Right lobe of liver (tissue), 6 donors: ENCODE data around the gene ZNF442. TPM values are rescaled to one million over a fixed set of nuclear protein-coding genes. Genes with fewer than 3 reads are reported as not detected.

ENCODE experiments used
- ATAC-seq, 4 donors: fragments of 200-7000 bp; cut with Tn5 transposase; one replicate each; pipeline ENCODE4 v1.9.1; 2020; ENCODE audit warnings: mild to moderate bottlenecking in 4 of 4, moderate library complexity in 4 of 4
- DNase-seq, 3 donors: peaks; one replicate each; pipeline ENCODE4 v3.0.0-alpha.2; 2020
- H3K27ac ChIP-seq, 3 donors: fragments of 200-600 bp; one replicate each; pipeline ENCODE4 v1.8.0; 2022
- H3K27me3 ChIP-seq, 2 donors: fragments of 200-600 bp; one replicate each; pipeline ENCODE4 v1.8.0; 2022
- H3K36me3 ChIP-seq, 4 donors: fragments of 200-600 bp; sonication (generic) in 1 of 4; one replicate each; pipeline versions ENCODE4 v1.5.1 to v1.8.0; 2017 to 2022; ENCODE audit warnings: control low read depth in 1 of 4
- H3K4me1 ChIP-seq, 4 donors: fragments of 200-600 bp; sonication (generic) in 1 of 4; one replicate each; pipeline versions ENCODE4 v1.5.1 to v1.8.0; 2017 to 2022; ENCODE audit warnings: control low read depth in 1 of 4
- H3K4me3 ChIP-seq, 3 donors: fragments of 200-600 bp; one replicate each; pipeline ENCODE4 v1.8.0; 2022
- H3K9me3 ChIP-seq, 4 donors: fragments of 200-600 bp; sonication (generic) in 1 of 4; one replicate each; pipeline versions ENCODE4 v1.5.1 to v1.8.0; 2017 to 2022; ENCODE audit warnings: control low read depth in 1 of 4
- POLR2A ChIP-seq: fragments of 450-650 bp; IDR thresholded peaks from one replicate; pipeline ENCODE4 v1.6.1; 2017; ENCODE audit warnings: antibody characterized with exemption, mild to moderate bottlenecking
- WGBS: methylation state at CpG from one replicate; pipeline ENCODE4 v1.1.6; 2018; ENCODE audit warnings: low coverage, low lambda C conversion rate; ENCODE audit not compliant: insufficient coverage; ENCODE audit errors: missing lambda C conversion rate; 5-methylcytosine and 5-hydroxymethylcytosine counted together
- intact Hi-C, 2 donors: fragments of 100-400 bp; cut with DNase I; formaldehyde crosslinking; loops; one replicate each; pipeline versions ENCODE4 v1.11.2 to v1.14.1; 2022
- total RNA-seq, 6 experiments: library from RNA; depleted of rRNA in 2 of 6; stranded (reverse); fragments of >200 nt in 2 of 6; fragmentation: NEBNext Ultra II Directional in 3 of 6; extraction: Animal tissue kit (Norgen Biotek cat#: 25700) in 3 of 6; gene quantifications; one replicate each; pipeline versions ENCODE4 v1.1.0 to v1.2.4, GENCODE V29; 2016 to 2023
- TF ChIP-seq, protein P1 (sequence below), 4 donors: fragments of 200-600 bp in 3 of 4; fragments of 450-650 bp in 1 of 4; IDR thresholded peaks; one replicate each; pipeline versions ENCODE4 v1.5.1 to v1.8.0; 2016 to 2022; ENCODE audit warnings: antibody characterized with exemption in 4 of 4, mild to moderate bottlenecking in 2 of 4
- donor health status: DM: no; HTN: yes; CAD: no.
- donor health status: DM: no; HTN: no; CAD: no.
- donor health status: DM: no; HTN: no; CAD: no.
- donor health status: DM: no; HTN: yes; CAD: no.
- donor health status: DM: no; HTN: yes; CAD: no.

ZNF442 gene
- total RNA-seq, 6 experiments from 2014 or later = 0.56 to 2.3 (median 1.3) TPM

DNA sequence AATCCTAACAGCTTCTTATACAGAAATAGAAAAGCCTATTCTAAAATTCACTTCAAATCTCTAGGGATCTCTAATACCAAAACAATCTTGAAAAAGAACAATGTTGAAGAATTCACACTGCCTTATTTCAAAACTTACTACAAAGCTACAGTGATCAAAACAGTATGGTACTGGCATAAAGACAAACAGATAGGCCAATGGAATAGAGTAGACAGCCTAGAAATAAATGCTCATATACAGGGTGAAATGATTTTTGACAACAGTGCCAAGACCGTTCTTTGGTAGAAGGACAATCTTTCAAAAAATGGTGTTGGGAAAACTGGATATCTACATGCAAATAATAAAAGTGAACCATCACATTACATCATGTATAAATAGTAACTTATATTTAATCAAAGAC is 20.3 kb downstream of the ZNF442 start:
- H3K4me3 ChIP-seq = no peak overlapping the region
- TF ChIP-seq, protein P1, sequence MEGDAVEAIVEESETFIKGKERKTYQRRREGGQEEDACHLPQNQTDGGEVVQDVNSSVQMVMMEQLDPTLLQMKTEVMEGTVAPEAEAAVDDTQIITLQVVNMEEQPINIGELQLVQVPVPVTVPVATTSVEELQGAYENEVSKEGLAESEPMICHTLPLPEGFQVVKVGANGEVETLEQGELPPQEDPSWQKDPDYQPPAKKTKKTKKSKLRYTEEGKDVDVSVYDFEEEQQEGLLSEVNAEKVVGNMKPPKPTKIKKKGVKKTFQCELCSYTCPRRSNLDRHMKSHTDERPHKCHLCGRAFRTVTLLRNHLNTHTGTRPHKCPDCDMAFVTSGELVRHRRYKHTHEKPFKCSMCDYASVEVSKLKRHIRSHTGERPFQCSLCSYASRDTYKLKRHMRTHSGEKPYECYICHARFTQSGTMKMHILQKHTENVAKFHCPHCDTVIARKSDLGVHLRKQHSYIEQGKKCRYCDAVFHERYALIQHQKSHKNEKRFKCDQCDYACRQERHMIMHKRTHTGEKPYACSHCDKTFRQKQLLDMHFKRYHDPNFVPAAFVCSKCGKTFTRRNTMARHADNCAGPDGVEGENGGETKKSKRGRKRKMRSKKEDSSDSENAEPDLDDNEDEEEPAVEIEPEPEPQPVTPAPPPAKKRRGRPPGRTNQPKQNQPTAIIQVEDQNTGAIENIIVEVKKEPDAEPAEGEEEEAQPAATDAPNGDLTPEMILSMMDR (IDR thresholded peaks at IDR 0.05) = no peak
- no peak for TF ChIP-seq POLR2A
- intact Hi-C loops = no loop called here
- no peak for DNase-seq
- H3K27ac ChIP-seq = no peak overlapping the region
- H3K36me3 ChIP-seq = peaks cover 0 to 7% (median under 1%) of the 10 kb centered on the region in 4 donors
- no peaks in the 10 kb centered on the region for H3K27me3 ChIP-seq
- 100% methylated on average over 1 of the region's 1 CpG for WGBS
- H3K4me1 ChIP-seq = no peaks in the 10 kb centered on the region
- no peak for ATAC-seq
- H3K9me3 ChIP-seq = peaks cover 0 to 34% (median 9%) of the 10 kb centered on the region in 4 donors

DNA sequence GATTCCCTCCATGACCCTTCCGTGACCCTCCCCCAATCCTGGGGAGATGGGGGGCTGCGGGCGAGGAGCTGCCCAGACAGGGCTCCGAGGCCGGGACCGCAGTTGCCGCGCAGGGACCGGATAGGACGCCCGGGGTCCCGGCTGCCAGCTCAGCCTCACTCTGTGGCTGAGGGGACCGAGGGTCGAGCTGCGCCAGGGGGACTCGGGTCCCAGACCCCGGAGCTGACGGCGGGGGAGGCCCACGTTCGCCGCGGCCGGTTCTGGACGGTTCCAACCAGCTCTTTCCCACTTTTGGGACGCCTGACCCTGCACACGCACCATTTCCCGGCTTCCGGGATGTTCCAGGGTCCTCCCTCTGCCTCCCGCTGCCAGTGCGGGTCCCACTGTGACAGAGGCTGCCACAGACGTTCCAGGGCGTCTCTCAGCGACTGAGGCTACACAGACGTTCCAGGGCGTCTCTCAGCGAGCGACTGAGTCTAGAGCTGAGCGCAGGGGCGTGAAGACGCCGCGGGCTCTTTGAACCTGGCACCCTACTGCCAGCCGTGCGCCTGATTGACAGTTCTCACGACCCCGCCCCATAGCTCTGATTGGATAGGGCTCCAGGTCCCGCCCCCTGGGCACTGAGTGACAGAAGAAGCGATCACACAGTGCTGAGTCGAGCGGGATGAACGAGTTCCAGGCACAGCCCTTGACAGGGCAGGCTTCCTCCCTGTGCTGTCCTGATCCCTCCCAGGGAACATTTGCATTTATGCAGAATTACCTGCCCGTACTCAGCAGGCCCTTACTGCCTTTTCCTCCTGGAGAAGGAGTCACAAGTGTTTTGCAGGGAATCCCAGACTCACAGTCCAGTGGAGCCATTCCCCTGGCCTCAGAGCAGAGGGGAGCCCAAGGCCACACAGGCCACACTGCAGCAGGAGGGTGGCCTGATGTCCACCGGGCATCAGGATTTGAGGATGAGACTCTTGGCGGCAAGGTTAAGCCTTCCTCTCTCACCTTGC is 32.0 kb downstream of the ZNF442 start, which contains the start of gene ZNF563:
ZNF563 (minus strand) TSS at position 472 of the 998 bp plus-strand sequence; CDS start at position 321, 151 bp downstream.
- 9% methylated on average over 5 of the region's 55 CpGs for WGBS
- TF ChIP-seq, protein P1 (IDR thresholded peaks at IDR 0.05) = no peak
- peak; percentile 92 for TF ChIP-seq POLR2A
- Histone ChIP-seq H3K27me3 (no peaks in the 10 kb centered on the region), H3K4me3 (peak within 1 kb of the TSS; percentile 56 to 88 (median 88)), H3K27ac (peak within 1 kb of the TSS; percentile 88 to 95 (median 89)), H3K9me3 (no peaks in the 10 kb centered on the region), H3K36me3 (no peaks in the 10 kb centered on the region), H3K4me1 (peaks cover 0 to 32% (median 4%) of the 10 kb centered on the region in 4 donors)
- intact Hi-C loops = no loop called here
- DNase-seq (peak; percentile 98 to 99 (median 98)), ATAC-seq (peak; percentile 93 to 98 (median 94))

DNA sequence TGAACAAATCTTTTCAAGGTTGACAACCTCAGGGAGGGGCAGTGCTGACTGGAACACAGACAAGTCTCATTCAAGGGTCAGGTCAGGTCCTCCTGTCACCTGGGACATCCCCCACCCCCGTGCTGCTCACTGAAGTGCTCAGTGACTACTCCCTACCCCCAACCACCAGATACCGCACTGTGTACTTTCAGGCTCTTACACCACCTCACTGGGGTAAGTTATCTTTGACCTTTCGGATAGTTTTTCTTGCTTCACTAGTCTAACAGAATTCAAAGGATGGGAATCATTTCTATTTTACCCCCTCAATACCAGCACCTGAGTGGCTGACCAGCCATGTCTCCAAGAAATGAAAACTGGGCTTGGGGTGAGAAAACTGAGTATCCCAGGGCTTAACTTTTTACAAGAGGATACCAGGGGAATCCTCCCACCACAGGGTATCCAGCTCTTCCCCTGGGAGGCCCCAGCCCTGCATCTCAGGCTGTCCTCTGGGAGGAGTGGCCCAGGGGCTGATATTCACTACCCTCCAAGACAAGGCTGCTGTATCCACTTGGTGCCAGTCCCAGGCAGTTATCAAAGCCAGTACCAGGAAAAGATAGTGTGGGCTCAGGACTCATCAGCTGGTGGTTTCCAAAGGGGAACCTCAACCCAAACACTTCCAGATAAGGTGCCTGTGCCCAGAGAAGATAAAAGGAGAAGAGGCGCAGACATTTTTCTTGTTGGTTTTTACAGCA is 34.1 kb downstream of the ZNF442 start:
- H3K27me3 ChIP-seq = no peaks in the 10 kb centered on the region
- no peak for TF ChIP-seq POLR2A
- TF ChIP-seq, protein P1 (IDR thresholded peaks at IDR 0.05) = no peak
- peak; percentile 82 to 90 (median 89) for DNase-seq
- no peaks in the 10 kb centered on the region for H3K36me3 ChIP-seq
- ATAC-seq = peak; percentile 75 to 80 (median 77)
- intact Hi-C loops = no loop called here
- WGBS = 38% methylated on average over 4 of the region's 4 CpGs
- peaks cover 0 to 33% (median 4%) of the 10 kb centered on the region in 4 donors for H3K4me1 ChIP-seq
- peak overlapping the region; percentile 15 to 88 (median 56) for H3K4me3 ChIP-seq
- H3K9me3 ChIP-seq = no peaks in the 10 kb centered on the region
- H3K27ac ChIP-seq = peak overlapping the region; percentile 88 to 95 (median 89)

DNA sequence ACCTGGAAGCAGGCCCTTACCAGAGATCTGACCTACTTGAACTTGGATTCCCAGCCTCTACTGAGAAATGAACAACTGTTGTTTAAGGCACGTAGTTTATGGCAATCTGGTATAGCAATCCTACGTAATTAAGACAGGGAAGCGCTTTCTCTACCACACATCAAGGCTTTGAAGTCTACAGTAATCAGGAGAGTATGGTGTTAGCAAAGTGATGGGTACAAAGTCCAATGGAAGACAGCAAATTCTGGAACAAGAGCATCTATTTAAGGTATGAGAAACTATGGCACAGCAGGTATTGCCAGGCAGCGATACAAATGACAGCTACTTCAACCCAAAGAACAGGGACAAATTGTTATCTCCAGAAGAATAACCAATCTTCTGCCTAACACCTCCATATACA is 35.1 kb downstream of the ZNF442 start:
- ATAC-seq = peak in 1 of 4 donors; percentile 1
- WGBS = 56% methylated on average over 3 of the region's 4 CpGs
- Histone ChIP-seq H3K27me3 (no peaks in the 10 kb centered on the region), H3K9me3 (no peaks in the 10 kb centered on the region), H3K36me3 (no peaks in the 10 kb centered on the region), H3K4me1 (peaks cover 0 to 43% (median 6%) of the 10 kb centered on the region in 4 donors), H3K27ac (peak overlapping the region; percentile 19 to 95 (median 33)), H3K4me3 (no peak overlapping the region)
- intact Hi-C loops = no loop called here
- no peak for TF ChIP-seq POLR2A
- TF ChIP-seq, protein P1 (IDR thresholded peaks at IDR 0.05) = no peak
- DNase-seq = no peak
